AG10803 (cell line): Measurements from ENCODE around the gene FAM135A.

Experiments used
- DNase-seq: peaks from one replicate; pipeline ENCODE4 v3.0.0; 2010; ENCODE audit warnings: low read depth
- H3K4me3 ChIP-seq: 2 replicates; pipeline ENCODE4 v1.5.1; 2011; ENCODE audit warnings: mild to moderate bottlenecking, low read length, control low read depth
- TF ChIP-seq, protein P1 (sequence below): conservative IDR thresholded peaks from 2 replicates; pipeline ENCODE4 v1.5.1; 2011; ENCODE audit warnings: mild to moderate bottlenecking, low read length, control low read depth, inconsistent platforms

Gene FAM135A

DNA sequence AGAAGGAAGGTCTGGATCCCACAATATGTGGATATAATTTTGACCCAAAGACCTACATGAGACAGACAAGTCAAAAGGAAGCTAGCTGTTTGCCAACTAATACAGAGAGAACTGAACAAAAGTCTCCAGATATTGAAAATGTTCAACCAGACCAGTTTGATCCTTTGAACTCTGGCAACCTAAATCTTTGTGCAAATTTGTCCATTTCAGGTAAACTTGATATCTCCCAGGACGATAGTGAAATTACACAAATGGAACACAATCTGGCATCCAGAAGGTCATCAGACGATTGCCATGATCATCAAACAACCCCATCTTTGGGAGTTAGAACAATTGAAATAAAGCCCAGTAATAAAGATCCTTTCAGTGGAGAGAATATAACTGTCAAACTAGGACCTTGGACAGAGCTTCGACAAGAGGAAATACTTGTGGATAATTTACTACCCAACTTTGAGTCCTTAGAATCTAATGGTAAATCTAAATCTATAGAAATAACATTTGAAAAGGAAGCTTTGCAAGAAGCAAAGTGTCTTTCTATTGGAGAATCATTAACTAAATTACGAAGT is 111.5 kb downstream of the FAM135A start:
- no peak for DNase-seq
- TF ChIP-seq, protein P1, sequence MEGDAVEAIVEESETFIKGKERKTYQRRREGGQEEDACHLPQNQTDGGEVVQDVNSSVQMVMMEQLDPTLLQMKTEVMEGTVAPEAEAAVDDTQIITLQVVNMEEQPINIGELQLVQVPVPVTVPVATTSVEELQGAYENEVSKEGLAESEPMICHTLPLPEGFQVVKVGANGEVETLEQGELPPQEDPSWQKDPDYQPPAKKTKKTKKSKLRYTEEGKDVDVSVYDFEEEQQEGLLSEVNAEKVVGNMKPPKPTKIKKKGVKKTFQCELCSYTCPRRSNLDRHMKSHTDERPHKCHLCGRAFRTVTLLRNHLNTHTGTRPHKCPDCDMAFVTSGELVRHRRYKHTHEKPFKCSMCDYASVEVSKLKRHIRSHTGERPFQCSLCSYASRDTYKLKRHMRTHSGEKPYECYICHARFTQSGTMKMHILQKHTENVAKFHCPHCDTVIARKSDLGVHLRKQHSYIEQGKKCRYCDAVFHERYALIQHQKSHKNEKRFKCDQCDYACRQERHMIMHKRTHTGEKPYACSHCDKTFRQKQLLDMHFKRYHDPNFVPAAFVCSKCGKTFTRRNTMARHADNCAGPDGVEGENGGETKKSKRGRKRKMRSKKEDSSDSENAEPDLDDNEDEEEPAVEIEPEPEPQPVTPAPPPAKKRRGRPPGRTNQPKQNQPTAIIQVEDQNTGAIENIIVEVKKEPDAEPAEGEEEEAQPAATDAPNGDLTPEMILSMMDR, result no peak
- no peak overlapping the region for H3K4me3 ChIP-seq

DNA sequence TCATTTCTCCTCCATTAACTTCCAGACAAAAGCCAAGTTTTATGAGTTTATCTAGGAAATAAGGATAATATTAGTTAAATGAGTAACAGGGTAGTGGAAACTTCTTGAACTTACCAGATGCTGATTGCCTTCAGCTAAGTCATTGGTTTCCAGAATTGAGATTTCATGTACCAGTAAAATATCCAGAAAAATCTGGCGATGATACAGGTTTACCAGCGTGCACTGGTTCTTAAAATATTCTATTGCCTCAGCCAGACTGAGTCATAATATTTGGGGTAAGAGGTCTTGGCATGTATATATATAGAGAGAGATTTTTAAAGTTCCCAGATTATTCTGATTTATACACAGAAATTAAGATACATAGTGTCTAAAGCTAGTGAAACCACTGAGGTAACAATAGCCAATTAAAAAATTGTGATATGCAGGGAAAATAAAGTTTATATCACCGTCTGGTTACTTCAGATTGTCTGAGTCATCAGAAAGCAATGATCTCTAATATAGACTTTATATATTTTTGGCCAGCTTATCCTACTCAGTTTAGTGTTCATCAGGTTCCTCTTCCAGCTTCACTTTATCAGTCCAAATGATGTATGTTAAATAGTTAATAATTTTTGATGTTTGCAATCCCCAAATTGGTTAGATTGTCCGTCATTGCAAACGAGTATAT is 113.9 kb downstream of the FAM135A start:
- peak; percentile 32 for DNase-seq
- no peak overlapping the region for H3K4me3 ChIP-seq
- TF ChIP-seq, protein P1, result no peak

DNA sequence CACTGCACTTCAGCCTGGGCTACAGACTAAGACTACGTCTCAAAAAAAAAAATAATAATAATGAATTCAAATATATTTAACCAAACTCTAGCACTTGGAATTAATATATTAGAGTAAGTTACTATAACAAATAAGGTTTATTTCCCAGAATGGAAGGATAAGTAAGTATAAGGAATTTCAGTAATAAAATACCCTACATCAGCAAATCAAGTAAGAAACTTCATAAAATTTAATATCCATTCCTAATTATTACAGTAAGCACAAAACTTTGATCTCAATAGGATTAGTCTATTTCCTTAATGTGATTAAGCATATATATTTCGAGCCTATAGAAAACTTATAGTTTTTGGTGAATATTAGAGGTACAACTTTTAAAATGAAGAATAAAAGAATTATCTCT is 116.7 kb downstream of the FAM135A start:
- H3K4me3 ChIP-seq, result no peak overlapping the region
- TF ChIP-seq, protein P1, result no peak
- no peak for DNase-seq

DNA sequence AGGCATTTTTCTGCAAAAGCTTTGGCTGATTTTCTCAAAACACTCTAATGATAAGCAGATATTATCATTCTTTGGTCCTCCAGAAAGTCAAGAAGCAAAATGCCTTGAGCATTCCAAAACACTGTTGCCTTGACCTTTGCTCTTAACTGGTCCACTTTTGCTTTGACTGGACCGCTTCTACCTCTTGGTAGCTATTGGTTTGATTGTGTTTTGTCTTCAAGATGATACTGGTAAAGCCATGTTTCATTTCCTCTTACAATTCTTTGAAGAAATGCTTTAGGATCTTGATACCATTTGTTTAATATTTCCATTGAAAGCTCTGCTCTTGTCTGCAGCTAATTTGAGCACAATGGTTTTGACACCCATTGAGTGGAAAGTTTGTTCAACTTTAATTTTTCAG is 117.8 kb downstream of the FAM135A start:
- no peak overlapping the region for H3K4me3 ChIP-seq
- DNase-seq, result no peak
- TF ChIP-seq, protein P1, result no peak

DNA sequence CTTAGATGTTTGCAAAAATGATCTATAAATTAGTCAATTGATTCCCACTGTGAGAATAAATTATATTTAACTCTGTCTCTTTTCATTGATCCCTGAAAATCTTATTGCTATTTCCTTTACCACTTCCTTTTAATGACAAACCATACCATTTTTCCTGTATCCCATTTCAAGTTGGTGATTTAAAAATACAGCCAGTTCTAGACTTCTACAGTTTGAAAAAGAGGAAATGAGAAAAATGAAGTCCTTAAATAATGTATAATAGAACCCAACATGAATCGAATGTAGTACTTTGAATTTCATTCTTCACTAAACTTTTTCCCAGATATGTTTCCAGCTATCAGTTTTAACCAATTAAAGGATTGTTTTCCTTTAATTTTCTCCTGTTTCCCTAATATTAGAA is 124.0 kb downstream of the FAM135A start:
- TF ChIP-seq, protein P1, result no peak
- no peak for DNase-seq
- no peak overlapping the region for H3K4me3 ChIP-seq

DNA sequence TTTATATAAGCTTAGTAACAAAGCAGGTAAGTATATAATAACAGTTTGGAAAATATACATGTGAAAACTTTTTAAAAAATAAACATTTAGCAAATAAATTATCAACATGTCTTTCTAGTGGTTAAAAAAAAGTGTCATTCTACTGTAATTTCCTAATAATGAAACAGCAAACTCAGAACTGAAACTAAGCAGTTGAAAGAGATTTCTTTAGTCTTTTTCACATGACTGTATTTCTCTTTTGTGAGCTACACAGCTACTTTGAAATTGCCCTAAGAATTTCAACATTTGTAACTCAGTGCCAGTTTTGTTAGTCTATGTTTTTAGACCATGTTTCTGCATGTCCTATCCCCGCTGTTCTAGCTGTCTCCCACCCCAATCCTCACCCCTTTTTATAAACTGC is 125.1 kb downstream of the FAM135A start:
- no peak overlapping the region for H3K4me3 ChIP-seq
- DNase-seq, result no peak
- TF ChIP-seq, protein P1, result no peak

DNA sequence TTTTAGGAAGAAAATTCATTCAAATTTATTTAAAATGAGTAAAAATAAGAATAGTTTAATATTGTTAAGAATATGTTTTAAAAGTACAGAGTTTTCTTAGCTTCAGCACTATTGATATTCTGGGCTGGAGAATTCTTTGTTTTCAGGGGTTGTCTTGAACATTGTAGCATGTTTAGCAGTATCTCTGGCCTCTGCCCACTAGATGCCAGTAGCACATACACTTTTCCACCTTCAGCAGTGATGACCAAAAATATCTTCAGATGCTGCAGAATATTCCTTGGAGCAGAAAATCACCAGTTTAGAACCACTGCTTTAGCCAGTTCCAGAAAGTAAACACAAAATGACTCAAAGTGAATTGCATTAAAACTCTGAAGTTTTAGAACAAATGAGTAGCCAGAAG is 134.0 kb downstream of the FAM135A start:
- no peak overlapping the region for H3K4me3 ChIP-seq
- TF ChIP-seq, protein P1, result peak; percentile 57
- peak; percentile 34 for DNase-seq
